Measurements from ENCODE around the gene AFM.

AFM gene

DNA sequence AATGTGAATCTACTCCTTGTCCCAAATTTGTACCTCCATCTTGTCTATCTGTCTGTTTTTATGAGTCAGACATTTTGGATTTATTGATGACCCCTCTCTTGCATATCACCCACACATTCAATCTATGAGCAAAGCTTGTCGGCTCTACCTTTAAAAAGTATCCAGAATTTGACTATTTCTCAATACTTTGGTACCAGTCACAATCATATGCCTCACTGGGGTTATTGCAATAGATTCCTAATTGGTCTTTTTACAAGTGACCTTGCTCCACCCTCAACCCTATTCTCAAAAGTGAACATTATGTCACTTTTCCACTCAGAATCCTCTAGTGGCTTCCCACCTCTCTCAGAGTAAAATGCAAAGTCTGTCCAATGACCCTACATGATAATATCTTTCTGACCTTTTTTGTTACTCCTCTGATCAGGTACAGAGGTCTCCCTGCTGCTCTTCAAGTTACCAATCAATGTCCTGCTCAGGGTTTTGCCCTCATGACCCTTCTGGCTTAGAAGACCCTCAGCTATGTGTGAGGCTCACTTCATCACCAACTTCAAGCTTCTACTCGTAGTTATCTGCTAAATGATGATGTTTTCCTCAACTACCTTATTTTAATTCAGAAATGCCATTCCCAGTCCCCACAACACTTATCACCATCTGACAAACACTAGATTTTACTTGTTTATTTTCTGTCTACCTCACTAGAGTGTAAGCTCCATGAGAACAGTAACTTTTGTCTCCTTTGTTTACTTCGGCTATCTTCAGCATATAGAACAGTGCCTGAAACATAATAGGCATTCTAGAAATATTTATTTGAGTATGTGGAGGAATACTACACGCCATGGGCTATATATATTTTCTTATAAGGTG is 23.1 kb upstream of the AFM start:
- Mint-ChIP-seq H3K27me3 (peaks cover 9% of the 10 kb centered on the region), H3K36me3 (no peaks in the 10 kb centered on the region), H3K27ac (no peak overlapping the region), H3K9me3 (peaks cover 1% of the 10 kb centered on the region), H3K4me1 (no peaks in the 10 kb centered on the region), H3K4me3 (no peak overlapping the region)
- DNase-seq (ENCODE audit: low spot score in 2 of 2) = no peak
- ATAC-seq (ENCODE audit: low read depth) = no peak

DNA sequence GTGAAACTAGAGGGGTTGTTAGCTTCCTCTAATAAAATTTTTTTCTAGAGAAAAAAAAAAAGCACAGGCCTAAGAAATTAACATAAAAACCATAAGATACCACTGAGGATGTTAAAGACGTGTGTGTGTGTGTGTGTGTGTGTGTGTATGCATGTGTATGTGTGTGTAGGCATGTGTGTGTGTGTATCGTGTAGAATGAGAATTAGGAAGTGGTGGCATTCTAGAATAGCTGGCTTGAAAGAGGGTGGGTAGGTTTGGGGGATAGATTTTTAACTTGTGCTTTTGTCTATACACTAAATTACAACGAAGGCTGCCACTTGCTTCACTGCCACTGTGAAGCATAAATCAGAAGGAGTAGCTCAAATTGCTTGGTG is 22.5 kb upstream of the AFM start:
- Mint-ChIP-seq H3K9me3 (peaks cover 1% of the 10 kb centered on the region), H3K4me3 (no peak overlapping the region), H3K27me3 (peaks cover 9% of the 10 kb centered on the region), H3K4me1 (no peaks in the 10 kb centered on the region), H3K27ac (no peak overlapping the region), H3K36me3 (no peaks in the 10 kb centered on the region)
- no peak for ATAC-seq (ENCODE audit: low read depth)
- DNase-seq (ENCODE audit: low spot score in 2 of 2) = no peak

DNA sequence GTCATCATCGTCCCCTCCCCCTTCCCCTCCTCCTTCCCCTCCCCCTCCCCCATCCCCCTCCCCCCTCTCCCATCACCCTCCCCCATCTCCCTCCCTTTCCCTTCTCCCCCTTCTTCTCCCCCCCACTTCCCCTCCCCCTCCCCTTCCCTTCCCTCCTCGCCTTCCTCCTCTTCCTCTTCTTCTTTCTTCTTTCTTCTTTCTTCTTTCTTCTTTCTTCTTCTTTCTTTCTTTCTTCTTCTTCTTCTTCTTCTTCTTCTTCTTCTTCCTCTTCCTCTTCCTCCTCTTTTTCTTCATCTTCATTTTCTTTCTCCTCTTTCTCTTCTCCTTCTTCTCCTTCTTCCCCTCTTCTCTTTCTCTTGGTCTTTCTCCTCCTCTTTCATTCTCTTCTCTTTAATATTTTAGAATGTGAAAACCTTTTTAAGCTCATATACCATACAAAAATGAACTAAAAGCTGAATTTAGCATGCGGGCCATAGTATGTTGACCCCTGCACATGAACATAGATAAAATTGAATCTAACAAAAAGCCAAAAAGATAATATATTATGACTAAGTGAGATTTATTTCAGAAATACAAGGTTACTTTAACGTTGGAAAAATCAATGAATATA is 20.5 kb upstream of the AFM start:
- H3K27me3 Mint-ChIP-seq = peaks cover 9% of the 10 kb centered on the region
- H3K9me3 Mint-ChIP-seq = peaks cover 1% of the 10 kb centered on the region
- no peak overlapping the region for H3K27ac Mint-ChIP-seq
- H3K4me1 Mint-ChIP-seq = no peaks in the 10 kb centered on the region
- H3K36me3 Mint-ChIP-seq = no peaks in the 10 kb centered on the region
- ATAC-seq (ENCODE audit: low read depth) (no peak), DNase-seq (ENCODE audit: low spot score in 2 of 2) (no peak)
- H3K4me3 Mint-ChIP-seq = no peak overlapping the region

DNA sequence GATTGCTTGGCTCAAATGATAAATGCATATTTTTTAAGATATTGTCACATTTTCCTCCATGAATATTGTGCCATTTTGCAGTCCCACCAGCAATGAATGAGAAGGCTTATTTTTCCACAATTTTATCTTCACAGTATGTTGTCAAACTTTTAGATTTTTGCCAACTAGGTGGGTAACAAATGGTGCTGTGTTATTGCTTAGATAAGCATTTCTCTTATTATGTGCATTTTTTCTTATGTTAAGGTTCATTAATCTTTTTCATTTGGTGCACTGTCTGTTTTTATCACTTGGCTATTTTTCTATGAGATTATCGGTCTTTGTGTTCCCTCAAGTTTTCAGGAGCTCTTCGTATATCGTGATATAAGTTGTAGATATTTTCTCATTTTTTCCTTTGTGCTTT is 13.4 kb upstream of the AFM start:
- H3K4me1 Mint-ChIP-seq = no peaks in the 10 kb centered on the region
- H3K27ac Mint-ChIP-seq = no peak overlapping the region
- ATAC-seq (ENCODE audit: low read depth) (no peak), DNase-seq (ENCODE audit: low spot score in 2 of 2) (no peak)
- no peaks in the 10 kb centered on the region for H3K27me3 Mint-ChIP-seq
- H3K4me3 Mint-ChIP-seq = no peak overlapping the region
- no peaks in the 10 kb centered on the region for H3K36me3 Mint-ChIP-seq
- peaks cover 6% of the 10 kb centered on the region for H3K9me3 Mint-ChIP-seq

DNA sequence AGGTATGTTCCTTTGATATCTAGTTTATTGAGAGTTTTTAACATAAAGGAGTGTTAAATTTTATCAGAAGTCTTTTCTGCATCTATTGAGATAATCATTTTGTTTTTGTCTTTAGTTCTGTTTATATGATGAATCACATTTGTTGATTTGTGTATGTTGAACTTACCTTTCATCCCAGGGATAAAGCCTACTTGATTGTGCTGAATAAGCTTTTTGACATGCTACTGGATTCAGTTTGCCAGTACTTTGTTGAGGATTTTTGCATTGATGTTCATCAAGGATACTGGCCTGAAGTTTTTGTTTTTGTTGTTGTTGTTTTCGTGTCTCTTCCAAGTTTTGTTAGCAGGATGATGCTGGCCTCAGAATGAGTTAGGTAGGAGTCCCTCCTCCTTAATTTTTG is 10.8 kb upstream of the AFM start:
- no peak overlapping the region for H3K27ac Mint-ChIP-seq
- DNase-seq (ENCODE audit: low spot score in 2 of 2) (no peak), ATAC-seq (ENCODE audit: low read depth) (no peak)
- no peaks in the 10 kb centered on the region for H3K27me3 Mint-ChIP-seq
- no peaks in the 10 kb centered on the region for H3K4me1 Mint-ChIP-seq
- peaks cover 11% of the 10 kb centered on the region for H3K9me3 Mint-ChIP-seq
- no peak overlapping the region for H3K4me3 Mint-ChIP-seq
- H3K36me3 Mint-ChIP-seq = peaks cover 1% of the 10 kb centered on the region

DNA sequence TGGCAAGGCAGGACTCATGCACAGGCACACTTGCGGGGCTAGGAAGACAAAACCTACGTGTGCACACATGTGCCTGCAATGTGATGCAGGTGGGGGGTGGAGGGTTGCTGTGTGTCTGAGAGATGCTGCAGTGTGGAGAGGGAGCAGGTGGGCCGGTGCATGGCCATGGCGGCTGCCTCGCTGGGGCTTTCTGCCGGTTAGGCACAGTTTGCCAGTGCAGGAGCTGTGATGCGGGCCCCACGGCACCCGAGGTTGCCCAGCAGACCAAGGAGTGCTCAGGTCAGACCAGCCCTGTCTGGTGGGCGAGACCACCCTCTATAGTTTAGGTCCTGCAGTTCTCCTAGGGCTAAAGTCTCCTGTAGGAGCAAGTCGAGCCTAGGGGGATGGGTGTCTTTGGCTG is 4.4 kb upstream of the AFM start:
- DNase-seq (ENCODE audit: low spot score in 2 of 2) (no peak), ATAC-seq (ENCODE audit: low read depth) (no peak)
- Mint-ChIP-seq H3K9me3 (peaks cover 13% of the 10 kb centered on the region), H3K27ac (no peak overlapping the region), H3K27me3 (peaks cover 2% of the 10 kb centered on the region), H3K36me3 (peaks cover 3% of the 10 kb centered on the region), H3K4me3 (no peak overlapping the region), H3K4me1 (no peaks in the 10 kb centered on the region)

DNA sequence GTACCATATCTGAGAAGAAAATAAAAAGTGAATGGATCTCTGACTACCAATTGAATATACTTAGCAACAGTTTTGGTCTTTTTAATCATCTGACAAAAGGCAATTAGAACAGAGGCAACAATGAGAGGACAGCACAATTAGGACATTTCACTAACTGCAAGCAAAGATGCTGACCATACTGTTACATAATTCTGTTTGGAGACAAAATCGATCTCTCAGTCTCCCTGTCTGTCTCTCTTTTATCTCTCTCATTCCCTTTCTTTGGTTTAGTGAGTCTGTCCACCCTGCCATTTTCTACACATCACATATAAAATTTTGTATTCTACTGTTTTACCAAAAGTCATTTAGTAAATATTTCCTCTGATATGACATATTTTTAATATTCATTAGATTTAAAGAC is 2.2 kb upstream of the AFM start:
- DNase-seq (ENCODE audit: low spot score in 2 of 2) (no peak), ATAC-seq (ENCODE audit: low read depth) (no peak)
- H3K27me3 Mint-ChIP-seq = peaks cover 2% of the 10 kb centered on the region
- no peak overlapping the region for H3K4me3 Mint-ChIP-seq
- H3K4me1 Mint-ChIP-seq = no peaks in the 10 kb centered on the region
- H3K36me3 Mint-ChIP-seq = peaks cover 3% of the 10 kb centered on the region
- H3K27ac Mint-ChIP-seq = no peak overlapping the region
- peaks cover 5% of the 10 kb centered on the region for H3K9me3 Mint-ChIP-seq

DNA sequence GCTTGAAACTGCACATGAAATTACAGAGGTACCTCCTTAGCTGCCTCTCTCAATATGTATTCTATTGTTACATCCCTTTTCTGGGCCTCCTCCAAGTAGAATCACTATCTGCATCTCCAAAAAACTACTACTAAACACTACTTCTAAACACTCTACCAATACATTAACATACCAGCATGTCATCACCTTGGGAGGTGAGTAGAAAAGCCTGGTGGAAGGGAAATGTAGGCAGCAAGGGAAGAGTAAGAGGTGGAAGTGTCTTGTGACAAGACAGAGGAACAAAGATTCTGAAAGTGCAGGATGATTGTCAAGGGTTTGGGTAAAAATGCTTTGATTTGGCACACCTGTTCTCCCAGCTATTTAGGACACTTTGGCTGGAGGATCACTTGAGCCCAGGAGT is 3.5 kb downstream of the AFM start:
- Mint-ChIP-seq H3K27ac (no peak overlapping the region), H3K4me1 (no peaks in the 10 kb centered on the region)

DNA sequence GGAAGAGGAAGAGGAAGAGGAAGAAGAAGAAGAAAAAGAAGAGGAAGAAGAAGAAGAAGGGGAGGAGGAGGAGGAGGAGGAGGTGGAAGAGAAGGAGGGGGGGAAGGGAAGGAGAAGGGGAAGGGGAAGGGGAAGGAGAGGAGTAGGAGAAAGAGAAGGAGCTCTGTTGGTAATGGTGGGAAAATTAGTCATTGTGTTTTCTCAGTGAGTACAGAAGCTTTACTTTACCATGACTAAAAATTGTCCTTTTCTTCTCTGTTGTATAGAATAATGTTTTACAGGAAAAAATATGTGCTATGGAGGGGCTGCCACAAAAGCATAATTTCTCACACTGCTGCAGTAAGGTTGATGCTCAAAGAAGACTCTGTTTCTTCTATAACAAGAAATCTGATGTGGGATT is 4.1 kb downstream of the AFM start:
- Mint-ChIP-seq H3K4me3 (no peak overlapping the region), H3K27me3 (peaks cover 6% of the 10 kb centered on the region), H3K27ac (no peak overlapping the region), H3K4me1 (no peaks in the 10 kb centered on the region), H3K9me3 (peaks cover 2% of the 10 kb centered on the region), H3K36me3 (no peaks in the 10 kb centered on the region)
- no peak for DNase-seq (ENCODE audit: low spot score in 2 of 2)
- ATAC-seq (ENCODE audit: low read depth) = no peak

More for the DNA sequence above, 3.5 kb downstream of the AFM start:
- Mint-ChIP-seq H3K27me3 (peaks cover 6% of the 10 kb centered on the region), H3K4me3 (no peak overlapping the region), H3K36me3 (no peaks in the 10 kb centered on the region), H3K9me3 (peaks cover 2% of the 10 kb centered on the region)
- DNase-seq (ENCODE audit: low spot score in 2 of 2) = no peak
- ATAC-seq (ENCODE audit: low read depth) = no peak

DNA sequence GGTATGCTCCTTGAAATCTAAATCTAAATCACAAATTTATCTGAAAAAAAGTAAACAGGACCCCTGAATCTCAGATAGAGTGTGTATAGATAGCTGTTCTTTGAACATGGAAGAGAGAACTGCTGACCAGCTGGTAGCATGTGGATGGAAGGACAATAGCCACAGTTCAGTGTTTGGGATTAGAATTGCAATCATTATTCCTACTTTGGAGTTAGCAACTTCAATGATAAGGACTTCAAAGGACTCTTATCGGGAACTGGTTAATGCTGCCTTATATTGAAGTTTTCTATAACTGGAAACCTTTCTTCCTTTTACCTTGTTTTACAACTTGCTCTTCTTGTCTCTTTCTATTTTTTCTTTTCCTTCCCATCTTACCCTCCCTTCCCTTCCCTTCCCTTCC is 5.0 kb downstream of the AFM start:
- no peak overlapping the region for H3K27ac Mint-ChIP-seq
- peaks cover 2% of the 10 kb centered on the region for H3K9me3 Mint-ChIP-seq
- H3K36me3 Mint-ChIP-seq = no peaks in the 10 kb centered on the region
- no peaks in the 10 kb centered on the region for H3K4me1 Mint-ChIP-seq
- no peak for ATAC-seq (ENCODE audit: low read depth)
- H3K27me3 Mint-ChIP-seq = peaks cover 6% of the 10 kb centered on the region
- H3K4me3 Mint-ChIP-seq = no peak overlapping the region
- no peak for DNase-seq (ENCODE audit: low spot score in 2 of 2)

DNA sequence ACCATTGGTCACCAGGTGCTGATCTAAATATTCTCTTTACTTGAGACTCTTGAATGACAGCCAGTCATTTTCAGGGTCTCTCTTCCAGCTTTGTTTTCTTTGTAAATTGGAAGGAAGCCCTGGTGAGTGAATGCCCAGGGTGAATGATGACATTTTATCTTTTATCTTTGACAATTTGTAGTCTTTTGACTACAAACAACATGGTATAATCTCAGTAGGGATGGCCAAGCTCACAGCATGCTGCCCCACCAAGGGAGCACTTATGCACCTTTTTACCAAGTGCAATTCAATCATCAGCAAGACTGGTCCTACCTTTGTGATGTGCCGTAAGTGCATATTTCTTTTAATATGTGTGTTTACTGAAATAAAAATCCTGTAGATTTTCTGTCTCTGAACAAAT is 5.7 kb downstream of the AFM start:
- DNase-seq (ENCODE audit: low spot score in 2 of 2) (no peak), ATAC-seq (ENCODE audit: low read depth) (no peak)
- Mint-ChIP-seq H3K4me1 (no peaks in the 10 kb centered on the region), H3K36me3 (no peaks in the 10 kb centered on the region), H3K4me3 (no peak overlapping the region), H3K27ac (no peak overlapping the region), H3K9me3 (peaks cover 2% of the 10 kb centered on the region), H3K27me3 (peaks cover 6% of the 10 kb centered on the region)

DNA sequence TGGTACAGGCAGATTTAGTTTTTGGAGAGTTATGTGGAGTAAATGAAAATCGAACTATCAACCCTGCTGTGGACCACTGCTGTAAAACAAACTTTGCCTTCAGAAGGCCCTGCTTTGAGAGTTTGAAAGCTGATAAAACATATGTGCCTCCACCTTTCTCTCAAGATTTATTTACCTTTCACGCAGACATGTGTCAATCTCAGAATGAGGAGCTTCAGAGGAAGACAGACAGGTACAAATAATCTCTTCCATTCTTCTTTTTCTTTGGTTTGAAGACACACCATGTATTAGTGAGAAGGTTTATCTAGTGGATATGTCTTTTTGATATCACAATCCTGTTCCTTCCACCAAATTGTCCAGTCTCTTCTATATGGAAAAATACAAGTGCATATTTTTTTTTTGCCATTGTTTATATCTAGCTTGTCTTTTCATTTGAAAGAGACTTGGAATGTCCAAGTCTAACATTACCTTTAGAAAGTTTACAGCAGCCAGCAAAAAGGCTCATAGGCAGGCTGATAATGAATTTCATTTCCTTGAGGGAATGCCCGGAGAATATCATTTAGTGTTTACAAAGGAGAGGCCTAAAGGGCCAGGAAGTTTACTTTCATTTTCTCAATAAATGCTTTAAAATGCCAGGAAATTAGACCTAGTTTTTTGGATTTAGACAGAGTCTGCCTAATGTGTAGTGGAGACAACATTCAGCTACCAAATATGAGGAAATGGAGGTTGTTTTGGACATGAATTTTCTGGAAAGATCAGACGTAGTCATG is 18.6 kb downstream of the AFM start:
- Mint-ChIP-seq H3K36me3 (no peaks in the 10 kb centered on the region), H3K9me3 (no peaks in the 10 kb centered on the region), H3K27ac (no peak overlapping the region), H3K4me1 (peaks cover 7% of the 10 kb centered on the region), H3K4me3 (no peak overlapping the region), H3K27me3 (peaks cover 5% of the 10 kb centered on the region)
- no peak for DNase-seq (ENCODE audit: low spot score in 2 of 2)
- ATAC-seq (ENCODE audit: low read depth) = no peak

DNA sequence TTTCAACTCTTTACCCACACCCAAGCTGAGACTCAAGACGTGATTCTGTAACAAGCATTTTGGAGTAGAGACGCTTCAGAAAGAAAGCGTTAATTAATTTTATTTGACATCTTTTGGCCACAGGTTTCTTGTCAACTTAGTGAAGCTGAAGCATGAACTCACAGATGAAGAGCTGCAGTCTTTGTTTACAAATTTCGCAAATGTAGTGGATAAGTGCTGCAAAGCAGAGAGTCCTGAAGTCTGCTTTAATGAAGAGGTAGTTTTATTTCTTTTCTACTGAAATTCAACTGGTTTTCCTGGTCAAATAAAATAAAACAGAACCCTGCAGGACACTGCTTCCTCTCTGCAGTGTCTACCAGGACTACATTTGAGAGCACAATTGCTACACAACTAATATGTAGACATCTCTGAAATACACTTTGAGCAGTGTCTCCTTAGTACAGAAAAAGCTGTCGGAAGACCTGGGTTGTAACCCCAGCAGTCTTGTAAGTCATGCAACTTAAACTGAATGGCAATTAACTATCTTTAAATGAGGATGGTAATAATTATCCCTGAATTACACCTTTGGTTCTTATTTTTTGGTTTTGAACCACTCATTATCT is 20.2 kb downstream of the AFM start:
- Mint-ChIP-seq H3K27me3 (peaks cover 4% of the 10 kb centered on the region), H3K9me3 (no peaks in the 10 kb centered on the region), H3K36me3 (no peaks in the 10 kb centered on the region), H3K27ac (no peak overlapping the region), H3K4me3 (no peak overlapping the region), H3K4me1 (peaks cover 10% of the 10 kb centered on the region)
- no peak for ATAC-seq (ENCODE audit: low read depth)
- DNase-seq (ENCODE audit: low spot score in 2 of 2) = no peak

DNA sequence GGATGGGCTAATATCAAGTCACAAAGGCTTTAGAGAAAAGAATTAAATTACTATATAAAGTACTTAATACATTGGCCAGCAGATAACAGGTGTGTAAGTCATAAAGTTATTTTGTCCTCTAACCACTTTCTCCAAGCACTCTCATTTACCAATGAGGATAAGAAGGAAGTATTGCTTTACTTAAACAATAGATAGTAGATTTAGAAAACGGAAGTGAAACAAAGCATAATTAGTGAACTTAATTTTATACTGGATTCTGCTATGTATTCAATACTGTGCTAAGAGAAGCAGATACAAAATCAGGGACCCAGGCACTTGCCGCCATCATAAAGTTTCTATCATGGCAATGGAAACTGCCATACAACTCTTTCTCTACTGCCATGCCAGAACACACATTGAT is 24.0 kb downstream of the AFM start:
- no peak overlapping the region for H3K27ac Mint-ChIP-seq
- no peaks in the 10 kb centered on the region for H3K36me3 Mint-ChIP-seq
- H3K4me3 Mint-ChIP-seq = no peak overlapping the region
- H3K4me1 Mint-ChIP-seq = peaks cover 3% of the 10 kb centered on the region
- ATAC-seq (ENCODE audit: low read depth) (peak; percentile 49), DNase-seq (ENCODE audit: low spot score in 2 of 2) (no peak)
- H3K27me3 Mint-ChIP-seq = peaks cover 2% of the 10 kb centered on the region
- no peaks in the 10 kb centered on the region for H3K9me3 Mint-ChIP-seq

Data from memory B cell (primary cell).